Bladder microvascular endothelial cell (primary cell): ENCODE measurements around the gene STAG1. TPM values are rescaled to one million over a fixed set of nuclear protein-coding genes. Genes with fewer than 3 reads are reported as not detected.

Source experiments
- total RNA-seq: library from RNA; depleted of rRNA; stranded (reverse); fragments of >200 nt; gene quantifications from 2 replicates; pipeline ENCODE4 v1.2.3, GENCODE V29; 2014

The STAG1 gene
- 31.6 and 42.5 TPM in 2 replicates for total RNA-seq

GRCh38 chr3:136752172-136752421 lies at the start of gene STAG1:
Gene STAG1, minus strand, starts transcription at chr3:136752378. Its CDS starts 121,480 bp downstream, at chr3:136630898.

Other genes with a start within 250 kb of the STAG1 start
- 16.8 and 27.5 TPM in 2 replicates for gene SLC35G2, start 66.7 kb upstream of the STAG1 start, total RNA-seq
- 99.9 and 140 TPM in 2 replicates for gene NCK1, start 109.8 kb upstream of the STAG1 start, total RNA-seq
- 0.16 and 1.1 TPM in 2 replicates for gene IL20RB, start 205.6 kb upstream of the STAG1 start, total RNA-seq